K562 (cell line): ENCODE results near the gene ARSI.

Experiments
- SAFB2 ChIP-seq: fragments of 200-400 bp; formaldehyde crosslinking; IDR thresholded peaks from 2 replicates; pipeline ENCODE4 v1.6.1; 2018; ENCODE audit warnings: borderline replicate concordance, low read length, low read depth, moderate library complexity; ENCODE audit not compliant: severe bottlenecking
- SP1 ChIP-seq: sonication (generic); formaldehyde crosslinking; IDR thresholded peaks from 2 replicates; pipeline ENCODE4 v1.8.1; 2022; ENCODE audit warnings: mild to moderate bottlenecking, missing genetic modification reagents

DNA sequence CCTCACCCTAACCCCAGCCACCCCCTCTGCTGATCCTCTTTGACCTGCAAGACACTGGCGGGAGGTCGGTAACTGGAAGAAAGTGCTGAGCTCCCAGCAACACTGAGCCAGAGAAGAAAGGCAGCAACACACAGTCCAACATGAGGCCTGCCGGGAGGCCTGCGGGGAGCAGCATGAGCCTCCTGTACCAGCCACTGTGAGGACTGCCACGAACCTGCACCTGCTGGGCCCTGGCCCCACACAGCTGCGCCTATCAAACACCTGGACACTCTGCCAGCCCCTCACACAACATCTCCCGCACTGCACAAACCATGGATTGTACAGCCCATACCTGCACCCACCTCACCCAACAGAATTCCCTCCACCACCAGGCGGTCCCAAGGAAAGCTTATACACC, 31.4 kb downstream of the ARSI start:
- TF ChIP-seq SAFB2 = no peak
- no peak for TF ChIP-seq SP1
